NT2/D1 (cell line): ENCODE results near the gene MARK3.

Experiments
- SUZ12 ChIP-seq: IDR thresholded peaks from 2 replicates; pipeline ENCODE4 v1.6.1; 2011; ENCODE audit not compliant: insufficient read length, insufficient read depth; ENCODE audit errors: extremely low read depth
- ZNF274 ChIP-seq: IDR thresholded peaks from 2 replicates; pipeline ENCODE4 v1.6.1; 2011; ENCODE audit warnings: mild to moderate bottlenecking, low read depth, low read length

- TF ChIP-seq SUZ12 (no peak), ZNF274 (no peak)
Measured at GRCh38 chr14:103347091-103347815, 38.0 kb upstream of the MARK3 start.
